ENCODE measurements around the gene SORCS1. TPM values are rescaled to one million over a fixed set of nuclear protein-coding genes. Genes with fewer than 3 reads are reported as not detected.

Gene SORCS1
- total RNA-seq, 1 donor from 2014 or later, result 3.1 TPM

GRCh38 chr10:106741006-106741530, 423.4 kb downstream of the SORCS1 start:
- DNase-seq (ENCODE audit: low spot score), result peak; percentile 16

- DNase-seq (ENCODE audit: low spot score), result no peak
Observed at GRCh38 chr10:106740071-106740470, 424.4 kb downstream of the SORCS1 start.

- no peak for DNase-seq (ENCODE audit: low spot score)
Observed at GRCh38 chr10:106734220-106734619, 430.3 kb downstream of the SORCS1 start.

GRCh38 chr10:106728232-106728631, 436.3 kb downstream of the SORCS1 start:
- peak; percentile 55 for DNase-seq (ENCODE audit: low spot score)

GRCh38 chr10:106727170-106727569, 437.3 kb downstream of the SORCS1 start:
- DNase-seq (ENCODE audit: low spot score), result no peak

- DNase-seq (ENCODE audit: low spot score), result no peak
Observed at GRCh38 chr10:106722524-106722923, 442.0 kb downstream of the SORCS1 start.

- no peak for DNase-seq (ENCODE audit: low spot score)
Observed at GRCh38 chr10:106720683-106721082, 443.8 kb downstream of the SORCS1 start.

GRCh38 chr10:106716381-106716780, 448.1 kb downstream of the SORCS1 start:
- DNase-seq (ENCODE audit: low spot score), result no peak

GRCh38 chr10:106714734-106715555, 449.6 kb downstream of the SORCS1 start:
- DNase-seq (ENCODE audit: low spot score), result no peak

GRCh38 chr10:106713846-106714245, 450.7 kb downstream of the SORCS1 start:
- no peak for DNase-seq (ENCODE audit: low spot score)

- DNase-seq (ENCODE audit: low spot score), result no peak
Observed at GRCh38 chr10:106712988-106713387, 451.5 kb downstream of the SORCS1 start.

GRCh38 chr10:106711313-106711906, 453.1 kb downstream of the SORCS1 start:
- DNase-seq (ENCODE audit: low spot score), result peak; percentile 46

- no peak for DNase-seq (ENCODE audit: low spot score)
Observed at GRCh38 chr10:106708506-106708905, 456.0 kb downstream of the SORCS1 start.

GRCh38 chr10:106707657-106708056, 456.8 kb downstream of the SORCS1 start:
- no peak for DNase-seq (ENCODE audit: low spot score)

- DNase-seq (ENCODE audit: low spot score), result no peak
Observed at GRCh38 chr10:106706127-106706526, 458.4 kb downstream of the SORCS1 start.

- DNase-seq (ENCODE audit: low spot score), result peak; percentile 65
Observed at GRCh38 chr10:106705681-106706100, 458.8 kb downstream of the SORCS1 start.

GRCh38 chr10:106696239-106696638, 468.3 kb downstream of the SORCS1 start:
- DNase-seq (ENCODE audit: low spot score), result no peak

- no peak for DNase-seq (ENCODE audit: low spot score)
Observed at GRCh38 chr10:106694696-106695095, 469.8 kb downstream of the SORCS1 start.

- DNase-seq (ENCODE audit: low spot score), result no peak
Observed at GRCh38 chr10:106682175-106682574, 482.3 kb downstream of the SORCS1 start.

- DNase-seq (ENCODE audit: low spot score), result no peak
Observed at GRCh38 chr10:106680061-106680460, 484.4 kb downstream of the SORCS1 start.

GRCh38 chr10:106679314-106679713, 485.2 kb downstream of the SORCS1 start:
- DNase-seq (ENCODE audit: low spot score), result no peak

- no peak for DNase-seq (ENCODE audit: low spot score)
Observed at GRCh38 chr10:106672517-106673175, 491.9 kb downstream of the SORCS1 start.

GRCh38 chr10:106661767-106662140, 502.8 kb downstream of the SORCS1 start:
- no peak for DNase-seq (ENCODE audit: low spot score)
